ENCODE results near the gene SHANK3. TPM values are rescaled to one million over a fixed set of nuclear protein-coding genes. Genes with fewer than 3 reads are reported as not detected.
A peak's percentile ranks its signal among the peaks of the same experiment; 100 is the strongest.

SHANK3 gene
- total RNA-seq, 1 donor from 2014 or later = 56.6 TPM

- DNase-seq (ENCODE audit: low spot score) (peak; percentile 79), ATAC-seq (peak; percentile 79)
- intact Hi-C loops (cut with DNase I) = no loop called here
Measured at GRCh38 chr22:50705219-50705691, 32.6 kb downstream of the SHANK3 start.

GRCh38 chr22:50705851-50706351 lies 33.3 kb downstream of the SHANK3 start:
- DNase-seq (ENCODE audit: low spot score) (no peak), ATAC-seq (no peak)
- intact Hi-C loops (cut with DNase I) = no loop called here

- no peak for DNase-seq (ENCODE audit: low spot score)
- ATAC-seq = no peak
- intact Hi-C loops (cut with DNase I) = no loop called here
Measured at GRCh38 chr22:50706481-50707125, 34.0 kb downstream of the SHANK3 start.

- no peak for ATAC-seq
- intact Hi-C loops (cut with DNase I) = no loop called here
Measured at GRCh38 chr22:50708474-50708873, 35.9 kb downstream of the SHANK3 start.

GRCh38 chr22:50708996-50709395 lies 36.4 kb downstream of the SHANK3 start:
- DNase-seq (ENCODE audit: low spot score) (no peak), ATAC-seq (no peak)
- intact Hi-C loops (cut with DNase I) = no loop called here

More at GRCh38 chr22:50708474-50708873, 35.9 kb downstream of the SHANK3 start:
- no peak for DNase-seq (ENCODE audit: low spot score)

GRCh38 chr22:50710221-50710620 lies 37.6 kb downstream of the SHANK3 start:
- ATAC-seq (no peak), DNase-seq (ENCODE audit: low spot score) (no peak)
- intact Hi-C loops (cut with DNase I) = no loop called here

GRCh38 chr22:50710886-50711285 lies 38.3 kb downstream of the SHANK3 start:
- DNase-seq (ENCODE audit: low spot score) = no peak
- ATAC-seq = no peak
- intact Hi-C loops (cut with DNase I) = no loop called here

- no peak for DNase-seq (ENCODE audit: low spot score)
- intact Hi-C loops (cut with DNase I) = no loop called here
- ATAC-seq = no peak
Measured at GRCh38 chr22:50711446-50712340, 39.1 kb downstream of the SHANK3 start.

GRCh38 chr22:50712341-50713007 lies 39.9 kb downstream of the SHANK3 start:
- intact Hi-C loops (cut with DNase I) = no loop called here
- ATAC-seq (no peak), DNase-seq (ENCODE audit: low spot score) (no peak)

- ATAC-seq (no peak), DNase-seq (ENCODE audit: low spot score) (no peak)
- intact Hi-C loops (cut with DNase I) = no loop called here
Measured at GRCh38 chr22:50713008-50713385, 40.4 kb downstream of the SHANK3 start.

GRCh38 chr22:50713571-50714056 lies 41.0 kb downstream of the SHANK3 start:
- DNase-seq (ENCODE audit: low spot score) (no peak), ATAC-seq (peak; percentile 90)
- intact Hi-C loops (cut with DNase I) = no loop called here

GRCh38 chr22:50714150-50714549 lies 41.5 kb downstream of the SHANK3 start:
- ATAC-seq (peak; percentile 2), DNase-seq (ENCODE audit: low spot score) (no peak)
- intact Hi-C loops (cut with DNase I) = no loop called here

- intact Hi-C loops (cut with DNase I) = no loop called here
- ATAC-seq (no peak), DNase-seq (ENCODE audit: low spot score) (no peak)
Measured at GRCh38 chr22:50714631-50715179, 42.1 kb downstream of the SHANK3 start.

- DNase-seq (ENCODE audit: low spot score) (no peak), ATAC-seq (no peak)
- intact Hi-C loops (cut with DNase I) = no loop called here
Measured at GRCh38 chr22:50715250-50715649, 42.6 kb downstream of the SHANK3 start.

GRCh38 chr22:50715776-50716175 lies 43.2 kb downstream of the SHANK3 start:
- no peak for ATAC-seq
- intact Hi-C loops (cut with DNase I) = no loop called here
- DNase-seq (ENCODE audit: low spot score) = no peak

- intact Hi-C loops (cut with DNase I) = no loop called here
- DNase-seq (ENCODE audit: low spot score) (no peak), ATAC-seq (no peak)
Measured at GRCh38 chr22:50716290-50717024, 43.8 kb downstream of the SHANK3 start.

- DNase-seq (ENCODE audit: low spot score) = no peak
- ATAC-seq = no peak
- intact Hi-C loops (cut with DNase I) = no loop called here
Measured at GRCh38 chr22:50717709-50718351, 45.2 kb downstream of the SHANK3 start.

- intact Hi-C loops (cut with DNase I) = no loop called here
- no peak for DNase-seq (ENCODE audit: low spot score)
- no peak for ATAC-seq
Measured at GRCh38 chr22:50718352-50718709, 45.7 kb downstream of the SHANK3 start.
